NCI-H2196 treated with DMSO at 0.1 percent for 48 hours (cell line): ENCODE measurements around the gene CDH18.

ENCODE experiments used
- DNase-seq: peaks from one replicate; lab custom pipeline; 2025; ENCODE audit not compliant: unreplicated experiment; lab: John Stamatoyannopoulos, UW

The CDH18 gene

GRCh38 chr5:19487480-19487879 lies 500.5 kb downstream of the CDH18 start:
- DNase-seq, result no peak

- no peak for DNase-seq
These were observed 508.4 kb downstream of the CDH18 start for GRCh38 chr5:19479562-19479961.

GRCh38 chr5:19462019-19462418 lies 526.0 kb downstream of the CDH18 start:
- no peak for DNase-seq

- no peak for DNase-seq
These were observed 563.5 kb downstream of the CDH18 start for GRCh38 chr5:19424506-19424905.
